Measurements from ENCODE around the gene MBNL2. TPM values are rescaled to one million over a fixed set of nuclear protein-coding genes. Genes with fewer than 3 reads are reported as not detected.
A peak's percentile ranks its signal among the peaks of the same experiment; 100 is the strongest.

MBNL2 gene
- total and polyA plus RNA-seq, 2 of the 13 experiments (the other 11 are each of a cell fraction or from before 2014, with no cell fraction given): 30.8 to 59.0 TPM

- Histone ChIP-seq H3K27ac (ENCODE audit: extremely low read length, insufficient read depth, low read length) (peak overlapping the region; percentile 86), H3K9ac (ENCODE audit: insufficient read depth, low read depth, low read length) (peak overlapping the region; percentile 54), H4K20me1 (ENCODE audit: insufficient read depth, low read length) (no peaks in the 10 kb centered on the region), H3K4me2 (ENCODE audit: low read depth, low read length) (peak overlapping the region; percentile 46), H3K4me1 (ENCODE audit: insufficient read depth, low read length) (peaks cover 100% of the 10 kb centered on the region), H2AFZ (ENCODE audit: low read length) (no peak overlapping the region), H3K36me3 (replicated peaks in 1 of 2; ENCODE audit: control insufficient read depth in 1 of 2, insufficient read depth in 2 of 2, low read length in 2 of 2) (peaks cover 9 to 38% of the 10 kb centered on the region in 2 experiments), H3K79me2 (ENCODE audit: insufficient read depth, low read length) (peaks cover 77% of the 10 kb centered on the region), H3K4me3 (replicated peaks in 1 of 3; ENCODE audit: insufficient read depth in 1 of 3, low read depth in 2 of 3, low read length in 3 of 3) (peak overlapping the region in 2 of 3 experiments; percentile 14 to 39; a peak in 1 of 6 replicates), H3K9me3 (ENCODE audit: low read length) (no peaks in the 10 kb centered on the region), H3K27me3 (ENCODE audit: control insufficient read depth in 1 of 2, insufficient read depth in 2 of 2, low read length in 2 of 2) (no peaks in the 10 kb centered on the region)
- no peak for DNase-seq (ENCODE audit: low spot score)
- intact Hi-C loops (cut with micrococcal nuclease; ENCODE audit: unreplicated experiment): loop anchor here (1.0 to 2.0 kb wide), 5 partner anchors 13 to 69 kb away; partner anchors contain the start of gene MBNL2
- FAIRE-seq: peak; percentile 52
- TF ChIP-seq YY1 (IDR thresholded peaks at IDR 0.05; ENCODE audit: insufficient read depth, insufficient replicate concordance, low read depth, low read length) (peak; percentile 63), FOXP4 (CRISPR knock-in tag; IDR thresholded peaks at IDR 0.05) (no peak), MTA1 (CRISPR knock-in tag; IDR thresholded peaks at IDR 0.05; ENCODE audit: borderline replicate concordance) (no peak), ZNF878 (CRISPR knock-in tag; IDR thresholded peaks at IDR 0.05) (no peak), ZFX (CRISPR knock-in tag; IDR thresholded peaks at IDR 0.05; ENCODE audit: low read depth) (0 out of 2 replicates have a peak, but pooled peaks have one; percentile 17), STAT5B (CRISPR knock-in tag; IDR thresholded peaks at IDR 0.05) (no peak), ATRX (CRISPR knock-in tag; IDR thresholded peaks at IDR 0.05; ENCODE audit: borderline replicate concordance) (no peak), IKZF4 (CRISPR knock-in tag; IDR thresholded peaks at IDR 0.05; ENCODE audit: borderline replicate concordance, low read depth, not compliant biosample characterization) (no peak), RBM22 (optimal IDR thresholded peaks at IDR 0.05; ENCODE audit: low read length) (peak; percentile 31), ASH2L (IDR thresholded peaks at IDR 0.05; ENCODE audit: insufficient read length, low read depth, low read length) (no peak), SNAI1 (CRISPR knock-in tag; IDR thresholded peaks at IDR 0.05; ENCODE audit: borderline replicate concordance) (no peak), ZNF275 (CRISPR knock-in tag; IDR thresholded peaks at IDR 0.05; ENCODE audit: borderline replicate concordance) (no peak)
- no peak for ATAC-seq
- BruUV-seq (replicated peaks): TSS peak; percentile 58
- in situ Hi-C loops (cut with HindIII; ENCODE audit: extremely low pct_ligation_motif_present, low pct_unique_long_range_greater_than_20kb): no loop called here
- POLR2A ChIA-PET: interaction anchor here (0.7 to 1.5 kb wide), 6 partner anchors 16 to 56 kb away, joined by 3 to 12 read pairs (median 6); partner anchors contain the start of gene MBNL2
- WGBS (ENCODE audit: low lambda C conversion rate): 79% methylated on average over 8 of the region's 8 CpGs
- CTCF ChIA-PET (ENCODE audit: low intra/inter-chr PET ratio, low total read pairs): no interaction called here
Measured at GRCh38 chr13:97275776-97276501, 53.8 kb downstream of the MBNL2 start.
